Prostate gland (tissue), 2 donors: ENCODE measurements around the gene GALNTL6.

ENCODE experiments used
- POLR2A ChIP-seq: fragments of 450-650 bp; IDR thresholded peaks from one replicate; pipeline ENCODE4 v1.6.1; 2016; ENCODE audit warnings: antibody characterized with exemption, mild to moderate bottlenecking
- POLR2AphosphoS5 ChIP-seq: sonication (generic); formaldehyde crosslinking; IDR thresholded peaks from one replicate; pipeline ENCODE4 v1.6.1; 2017; ENCODE audit warnings: antibody characterized with exemption
- TF ChIP-seq, protein P1 (sequence below), 4 experiments: fragments of 200-600 bp in 2 of 4; fragments of 450-650 bp in 2 of 4; sonication (generic) in 2 of 4; IDR thresholded peaks; 1 replicate in 3 of 4; 2 replicates in 1 of 4; pipeline ENCODE4 v1.5.1; 2016 to 2019; ENCODE audit warnings: antibody characterized with exemption in 4 of 4, mild to moderate bottlenecking in 2 of 4, moderate library complexity in 2 of 4

DNA sequence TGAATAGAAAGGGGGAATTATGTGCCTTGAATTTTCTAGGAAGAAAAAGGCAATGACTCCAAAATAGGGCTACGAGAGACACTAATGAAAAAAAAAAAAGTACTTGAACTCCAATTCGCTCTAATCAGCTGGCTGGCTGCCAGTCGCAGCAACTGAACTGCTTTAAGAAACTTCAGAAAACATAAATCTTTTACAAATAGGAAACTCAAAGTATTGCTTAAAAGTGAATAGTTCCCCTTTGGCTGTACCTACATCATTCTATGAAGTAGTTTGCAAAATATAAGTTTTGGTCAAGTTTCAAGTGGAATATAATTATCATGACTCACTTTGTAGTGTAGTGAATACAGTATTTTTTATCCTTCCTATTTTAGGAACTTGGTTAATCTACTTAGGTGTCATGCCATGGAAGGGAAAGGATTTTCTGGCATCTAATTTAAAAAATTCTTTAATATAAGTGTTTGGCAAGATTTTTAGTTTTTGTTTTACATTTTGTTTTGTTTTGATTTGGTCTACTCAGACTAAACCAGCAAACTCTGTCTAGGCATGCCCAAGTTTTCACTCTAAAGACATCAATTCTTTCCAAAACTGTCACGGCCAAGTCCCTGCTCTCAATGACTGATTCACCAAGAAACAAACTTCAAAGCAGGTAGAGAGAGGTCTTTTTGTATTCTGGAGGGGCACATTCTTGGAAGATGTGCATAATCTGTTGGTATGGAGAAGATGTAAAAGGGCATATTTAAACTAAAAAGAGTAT is 973.0 kb downstream of the GALNTL6 start:
- TF ChIP-seq, protein P1, sequence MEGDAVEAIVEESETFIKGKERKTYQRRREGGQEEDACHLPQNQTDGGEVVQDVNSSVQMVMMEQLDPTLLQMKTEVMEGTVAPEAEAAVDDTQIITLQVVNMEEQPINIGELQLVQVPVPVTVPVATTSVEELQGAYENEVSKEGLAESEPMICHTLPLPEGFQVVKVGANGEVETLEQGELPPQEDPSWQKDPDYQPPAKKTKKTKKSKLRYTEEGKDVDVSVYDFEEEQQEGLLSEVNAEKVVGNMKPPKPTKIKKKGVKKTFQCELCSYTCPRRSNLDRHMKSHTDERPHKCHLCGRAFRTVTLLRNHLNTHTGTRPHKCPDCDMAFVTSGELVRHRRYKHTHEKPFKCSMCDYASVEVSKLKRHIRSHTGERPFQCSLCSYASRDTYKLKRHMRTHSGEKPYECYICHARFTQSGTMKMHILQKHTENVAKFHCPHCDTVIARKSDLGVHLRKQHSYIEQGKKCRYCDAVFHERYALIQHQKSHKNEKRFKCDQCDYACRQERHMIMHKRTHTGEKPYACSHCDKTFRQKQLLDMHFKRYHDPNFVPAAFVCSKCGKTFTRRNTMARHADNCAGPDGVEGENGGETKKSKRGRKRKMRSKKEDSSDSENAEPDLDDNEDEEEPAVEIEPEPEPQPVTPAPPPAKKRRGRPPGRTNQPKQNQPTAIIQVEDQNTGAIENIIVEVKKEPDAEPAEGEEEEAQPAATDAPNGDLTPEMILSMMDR (IDR thresholded peaks at IDR 0.05), result no peak
- no peak for TF ChIP-seq POLR2A
- TF ChIP-seq POLR2AphosphoS5, result no peak
